Left lung (tissue), 10 donors: ENCODE results near the gene FAT1. TPM values are rescaled to one million over a fixed set of nuclear protein-coding genes. Genes with fewer than 3 reads are reported as not detected.
"Not testable (repeated sequence)": the region's sequence is repeated elsewhere in the genome, so short reads cannot be mapped to it uniquely, and the experiment has no call there.

Experiments
- ATAC-seq: fragments of 200-7000 bp; cut with Tn5 transposase; one replicate; pipeline ENCODE4 v1.9.1; 2020; ENCODE audit warnings: moderate library complexity
- DNase-seq, 4 donors: peaks; one replicate each; pipeline ENCODE4 v3.0.0-alpha.2; 2013 to 2020
- H3K27ac ChIP-seq, 2 donors: fragments of 200-600 bp; sonication (generic) in 1 of 2; one replicate each; pipeline versions ENCODE4 v1.5.0 to v1.8.0; 2020 to 2021
- H3K27me3 ChIP-seq, 2 donors: fragments of 200-600 bp; sonication (generic) in 1 of 2; one replicate each; pipeline versions ENCODE4 v1.5.0 to v1.8.0; 2020 to 2021
- H3K36me3 ChIP-seq, 2 donors: fragments of 200-600 bp; sonication (generic) in 1 of 2; one replicate each; pipeline versions ENCODE4 v1.5.0 to v1.8.0; 2020 to 2021
- H3K4me1 ChIP-seq, 2 donors: fragments of 200-600 bp; one replicate each; pipeline ENCODE4 v1.8.0; 2021
- H3K4me3 ChIP-seq, 2 donors: fragments of 200-600 bp; sonication (generic) in 1 of 2; one replicate each; pipeline versions ENCODE4 v1.5.0 to v1.8.0; 2020 to 2021; ENCODE audit warnings: mild to moderate bottlenecking in 1 of 2
- H3K9me3 ChIP-seq, 2 donors: fragments of 200-600 bp; sonication (generic) in 1 of 2; one replicate each; pipeline versions ENCODE4 v1.5.0 to v1.8.0; 2020 to 2021
- CTCF ChIP-seq, 2 donors: fragments of 200-600 bp; sonication (generic) in 1 of 2; IDR thresholded peaks; one replicate each; pipeline versions ENCODE4 v1.5.0 to v1.8.0; 2021; ENCODE audit warnings: antibody characterized with exemption in 2 of 2
- intact Hi-C, 2 donors: fragments of 100-400 bp; cut with DNase I; formaldehyde crosslinking; loops; one replicate each; pipeline versions ENCODE4 v1.11.2 to v1.14.2; 2022
- polyA plus RNA-seq, 6 donors: library from polyadenylated mRNA; unstranded; fragments of 120-200 nt; gene quantifications; one replicate each; pipeline ENCODE4 v1.2.1, GENCODE V29; 2013; ENCODE audit not compliant: insufficient read length in 6 of 6
- total RNA-seq, 2 donors: library from RNA; stranded (reverse); fragmentation: NEBNext Ultra II Directional; extraction: Animal tissue kit (Norgen Biotek cat#: 25700); gene quantifications; one replicate each; pipeline ENCODE4 v1.2.1, GENCODE V29; 2021
- donor health status: DM: no; HTN: yes; CAD: no.
- donor health status: DM: no; HTN: no; CAD: no.

Gene FAT1
- total and polyA plus RNA-seq, 8 donors = 70.3 to 278 (median 232) TPM

GRCh38 chr4:186764457-186764856 is 40.8 kb upstream of the FAT1 start:
- H3K36me3 ChIP-seq = no peaks in the 10 kb centered on the region
- no peak overlapping the region for H3K4me3 ChIP-seq
- H3K27ac ChIP-seq = no peak overlapping the region
- peaks cover 0 to 2% of the 10 kb centered on the region in 2 donors for H3K9me3 ChIP-seq
- DNase-seq = no peak
- no peaks in the 10 kb centered on the region for H3K27me3 ChIP-seq
- no peaks in the 10 kb centered on the region for H3K4me1 ChIP-seq
- ATAC-seq = no peak
- TF ChIP-seq CTCF (IDR thresholded peaks at IDR 0.05) = no peak
- intact Hi-C loops = no loop called here

GRCh38 chr4:186762865-186763264 is 39.2 kb upstream of the FAT1 start:
- H3K9me3 ChIP-seq = no peaks in the 10 kb centered on the region
- no peaks in the 10 kb centered on the region for H3K27me3 ChIP-seq
- no peak for TF ChIP-seq CTCF (IDR thresholded peaks at IDR 0.05)

GRCh38 chr4:186762361-186762760 is 38.7 kb upstream of the FAT1 start:
- DNase-seq = no peak
- Histone ChIP-seq H3K27me3 (no peaks in the 10 kb centered on the region), H3K4me3 (no peak overlapping the region), H3K9me3 (no peaks in the 10 kb centered on the region), H3K4me1 (no peaks in the 10 kb centered on the region), H3K36me3 (no peaks in the 10 kb centered on the region), H3K27ac (no peak overlapping the region)
- intact Hi-C loops = no loop called here
- no peak for TF ChIP-seq CTCF (IDR thresholded peaks at IDR 0.05)
- ATAC-seq = no peak

More at GRCh38 chr4:186762865-186763264, 39.2 kb upstream of the FAT1 start:
- Histone ChIP-seq H3K4me3 (no peak overlapping the region), H3K36me3 (no peaks in the 10 kb centered on the region), H3K27ac (no peak overlapping the region), H3K4me1 (no peaks in the 10 kb centered on the region)
- intact Hi-C loops = no loop called here
- DNase-seq (no peak), ATAC-seq (no peak)

- H3K4me1 ChIP-seq, H3K9me3 ChIP-seq, ATAC-seq, H3K4me3 ChIP-seq, H3K36me3 ChIP-seq, intact Hi-C loops, DNase-seq, H3K27me3 ChIP-seq, H3K27ac ChIP-seq: not testable (repeated sequence)
Observed at GRCh38 chr4:186761956-186762355, 38.3 kb upstream of the FAT1 start.

GRCh38 chr4:186761393-186761792 is 37.7 kb upstream of the FAT1 start:
- Histone ChIP-seq H3K36me3 (no peaks in the 10 kb centered on the region), H3K9me3 (no peaks in the 10 kb centered on the region), H3K27ac (no peak overlapping the region), H3K27me3 (no peaks in the 10 kb centered on the region), H3K4me3 (no peak overlapping the region), H3K4me1 (no peaks in the 10 kb centered on the region)
- intact Hi-C loops = no loop called here
- no peak for DNase-seq
- no peak for ATAC-seq
- no peak for TF ChIP-seq CTCF (IDR thresholded peaks at IDR 0.05)

- Histone ChIP-seq H3K4me1 (no peaks in the 10 kb centered on the region), H3K27ac (no peak overlapping the region), H3K9me3 (no peaks in the 10 kb centered on the region), H3K4me3 (no peak overlapping the region), H3K36me3 (no peaks in the 10 kb centered on the region), H3K27me3 (no peaks in the 10 kb centered on the region)
- intact Hi-C loops = no loop called here
- no peak for TF ChIP-seq CTCF (IDR thresholded peaks at IDR 0.05)
- no peak for DNase-seq
- ATAC-seq = no peak
Observed at GRCh38 chr4:186760576-186760975, 36.9 kb upstream of the FAT1 start.
